Measurements from ENCODE around the gene IFITM2. TPM values are rescaled to one million over a fixed set of nuclear protein-coding genes. Genes with fewer than 3 reads are reported as not detected.
A peak's percentile ranks its signal among the peaks of the same experiment; 100 is the strongest.

The IFITM2 gene
- total RNA-seq, 4 donors from 2014 or later: 22.2 to 99.4 (median 52.9) TPM

DNA sequence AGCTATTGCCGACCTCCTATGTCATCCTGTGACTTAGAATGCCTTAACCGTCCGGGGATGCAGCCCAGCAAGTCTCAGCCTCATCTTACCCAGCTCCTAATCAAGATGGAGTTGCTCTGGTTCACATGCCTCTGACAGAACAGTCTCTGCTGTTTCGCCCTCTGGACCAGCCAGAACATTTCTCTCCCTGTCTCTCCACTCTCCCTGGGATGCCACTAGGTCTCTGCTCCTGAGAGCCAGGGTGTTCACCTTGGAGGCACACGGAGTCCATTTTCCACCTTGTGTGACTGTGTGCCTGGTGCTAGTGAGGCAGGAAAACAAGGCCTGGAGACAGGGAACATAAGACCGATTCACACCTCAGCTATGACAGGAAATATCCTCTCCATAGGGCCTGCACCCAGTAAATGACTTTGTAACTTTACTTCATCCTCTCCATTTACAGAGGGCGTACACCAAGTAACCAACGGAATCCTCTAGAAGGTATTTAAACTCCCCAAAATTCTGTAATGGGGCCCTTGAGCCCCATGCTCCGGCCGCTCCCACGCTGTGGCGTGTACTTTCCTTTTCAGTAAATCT is 44.9 kb downstream of the IFITM2 start:
- TF ChIP-seq POLR2A (IDR thresholded peaks at IDR 0.05): no peak
- TF ChIP-seq, protein P1, sequence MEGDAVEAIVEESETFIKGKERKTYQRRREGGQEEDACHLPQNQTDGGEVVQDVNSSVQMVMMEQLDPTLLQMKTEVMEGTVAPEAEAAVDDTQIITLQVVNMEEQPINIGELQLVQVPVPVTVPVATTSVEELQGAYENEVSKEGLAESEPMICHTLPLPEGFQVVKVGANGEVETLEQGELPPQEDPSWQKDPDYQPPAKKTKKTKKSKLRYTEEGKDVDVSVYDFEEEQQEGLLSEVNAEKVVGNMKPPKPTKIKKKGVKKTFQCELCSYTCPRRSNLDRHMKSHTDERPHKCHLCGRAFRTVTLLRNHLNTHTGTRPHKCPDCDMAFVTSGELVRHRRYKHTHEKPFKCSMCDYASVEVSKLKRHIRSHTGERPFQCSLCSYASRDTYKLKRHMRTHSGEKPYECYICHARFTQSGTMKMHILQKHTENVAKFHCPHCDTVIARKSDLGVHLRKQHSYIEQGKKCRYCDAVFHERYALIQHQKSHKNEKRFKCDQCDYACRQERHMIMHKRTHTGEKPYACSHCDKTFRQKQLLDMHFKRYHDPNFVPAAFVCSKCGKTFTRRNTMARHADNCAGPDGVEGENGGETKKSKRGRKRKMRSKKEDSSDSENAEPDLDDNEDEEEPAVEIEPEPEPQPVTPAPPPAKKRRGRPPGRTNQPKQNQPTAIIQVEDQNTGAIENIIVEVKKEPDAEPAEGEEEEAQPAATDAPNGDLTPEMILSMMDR (IDR thresholded peaks at IDR 0.05): no peak
- intact Hi-C loops (cut with DNase I; ENCODE audit: low total_unique reads): loop anchor here (10.0 kb wide), 2 partner anchors 48 to 98 kb away; partner anchors contain the start of gene IFITM2

DNA sequence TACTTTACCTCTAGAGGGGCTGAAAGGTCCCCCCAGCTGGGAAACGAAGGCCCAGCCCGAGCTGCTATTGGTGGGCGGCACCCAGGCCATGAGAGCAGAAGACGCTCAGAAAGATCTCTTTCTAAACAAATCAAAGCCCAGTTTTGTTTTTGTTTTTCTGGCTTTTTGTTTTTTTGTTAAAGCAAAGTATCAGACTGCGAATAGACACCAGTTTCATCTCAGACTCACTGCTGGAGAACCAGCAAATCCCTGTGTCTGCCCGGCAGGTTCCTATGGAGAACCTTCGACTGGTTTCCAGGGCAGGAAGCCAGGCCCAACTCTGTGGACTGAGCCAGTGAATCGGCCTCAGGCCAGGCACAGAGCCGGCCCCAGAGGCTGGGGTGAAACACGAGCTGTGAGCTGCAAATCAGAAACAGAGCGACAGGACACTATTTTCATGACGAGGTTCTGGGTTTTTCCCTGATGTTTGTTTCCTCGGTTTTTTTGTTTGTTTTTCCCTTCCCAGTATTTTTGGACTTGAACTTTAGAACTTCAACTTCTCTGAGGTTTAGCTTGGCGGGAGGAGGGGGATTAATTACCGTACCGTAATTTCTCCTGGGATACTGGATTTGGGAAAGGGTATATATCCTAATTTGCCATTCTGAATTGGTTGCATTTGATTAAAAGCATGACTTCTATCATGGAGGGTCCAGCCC is 45.7 kb downstream of the IFITM2 start:
- intact Hi-C loops (cut with DNase I; ENCODE audit: low total_unique reads): loop anchor here (10.0 kb wide), 2 partner anchors 49 to 99 kb away; partner anchors contain the start of gene IFITM2
- TF ChIP-seq POLR2A (IDR thresholded peaks at IDR 0.05): no peak
- TF ChIP-seq, protein P1 (IDR thresholded peaks at IDR 0.05): no peak
- H3K4me3 ChIP-seq (ENCODE audit: low read depth, poor library complexity, severe bottlenecking): no peak overlapping the region
- DNase-seq (ENCODE audit: low spot score in 2 of 2): peak; percentile 70 to 96
- 20 to 23% methylated on average over 16 of the region's 16 CpGs for WGBS, 2 donors

More for the DNA sequence above, 44.9 kb downstream of the IFITM2 start:
- H3K4me3 ChIP-seq (ENCODE audit: low read depth, poor library complexity, severe bottlenecking): no peak overlapping the region
- WGBS, 2 donors: 91 to 94% methylated on average over 12 of the region's 12 CpGs
- DNase-seq (ENCODE audit: low spot score in 2 of 2): no peak

DNA sequence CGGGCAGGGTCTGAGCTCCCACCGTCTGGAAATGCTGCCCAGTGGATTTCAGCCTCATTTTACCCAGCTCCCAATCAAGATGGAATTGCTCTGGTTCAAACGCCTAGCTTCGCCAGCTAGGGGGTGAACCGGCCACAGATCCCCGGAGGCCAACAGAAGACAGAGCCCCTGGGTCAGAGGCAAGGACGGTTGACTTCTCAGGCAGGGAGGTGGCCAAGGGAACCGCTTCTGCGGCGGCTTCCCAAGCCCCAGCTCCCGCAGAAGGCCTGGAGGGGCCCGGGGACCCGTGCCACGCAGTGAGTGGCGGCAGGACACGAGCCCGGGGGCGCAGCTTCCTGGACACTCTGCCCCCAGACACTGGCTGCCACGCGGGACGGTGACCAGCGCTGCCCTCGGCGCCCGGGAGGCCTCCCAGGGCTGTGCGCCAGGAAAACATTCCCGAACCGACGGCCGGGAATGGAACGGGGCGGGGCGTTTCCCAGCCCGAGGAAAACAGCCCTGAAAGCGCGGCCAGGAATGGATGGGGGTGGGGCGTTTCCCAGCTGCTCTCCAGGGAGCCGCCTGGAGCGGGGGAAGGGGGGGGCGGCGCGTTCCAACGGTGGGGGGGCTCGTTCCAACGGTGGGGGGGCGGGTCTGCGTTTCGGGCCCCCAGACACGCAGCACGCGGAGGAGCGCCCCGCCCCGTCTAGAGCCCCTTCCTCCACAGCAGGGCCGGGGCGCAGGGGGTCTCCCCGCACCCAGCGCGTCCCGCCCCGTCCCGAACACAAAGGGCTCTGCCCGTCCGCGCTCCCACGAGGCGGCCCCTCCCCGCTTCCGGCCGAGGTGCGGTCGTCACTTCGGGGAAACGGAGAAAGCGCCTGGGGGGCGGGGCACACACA is 48.2 kb downstream of the IFITM2 start:
- no peak overlapping the region for H3K4me3 ChIP-seq (ENCODE audit: low read depth, poor library complexity, severe bottlenecking)
- 4 to 5% methylated on average over 12 to 44 of the region's 76 CpGs for WGBS, 2 donors
- TF ChIP-seq, protein P1 (IDR thresholded peaks at IDR 0.05): no peak
- peak in 1 of 2 donors; percentile 64 for TF ChIP-seq POLR2A (IDR thresholded peaks at IDR 0.05)
- intact Hi-C loops (cut with DNase I; ENCODE audit: low total_unique reads): loop anchor here (10.0 kb wide), 2 partner anchors 51 to 101 kb away; partner anchors contain the start of gene IFITM2
- peak; percentile 85 to 98 for DNase-seq (ENCODE audit: low spot score in 2 of 2)

DNA sequence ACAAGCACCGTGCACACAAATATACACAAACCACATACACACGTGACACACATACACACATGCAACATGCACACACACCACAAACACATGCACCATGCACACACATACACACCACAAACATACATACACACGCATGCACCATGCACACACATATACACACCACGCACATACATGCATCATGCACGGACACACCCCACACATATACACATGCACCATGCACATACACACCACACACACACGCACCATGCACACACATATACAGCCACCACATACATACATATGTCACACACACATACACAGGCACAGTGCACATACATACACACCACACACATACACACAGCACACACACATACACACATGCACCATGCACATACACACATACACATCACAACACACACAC is 49.0 kb downstream of the IFITM2 start:
- TF ChIP-seq, protein P1 (IDR thresholded peaks at IDR 0.05): no peak
- no peak for TF ChIP-seq POLR2A (IDR thresholded peaks at IDR 0.05)
- WGBS, 2 donors: 77% methylated on average over 6 of the region's 6 CpGs
- intact Hi-C loops (cut with DNase I; ENCODE audit: low total_unique reads): loop anchor here (10.0 kb wide), 2 partner anchors 52 to 102 kb away; partner anchors contain the start of gene IFITM2
- DNase-seq (ENCODE audit: low spot score in 2 of 2): no peak
- H3K4me3 ChIP-seq (ENCODE audit: low read depth, poor library complexity, severe bottlenecking): no peak overlapping the region

DNA sequence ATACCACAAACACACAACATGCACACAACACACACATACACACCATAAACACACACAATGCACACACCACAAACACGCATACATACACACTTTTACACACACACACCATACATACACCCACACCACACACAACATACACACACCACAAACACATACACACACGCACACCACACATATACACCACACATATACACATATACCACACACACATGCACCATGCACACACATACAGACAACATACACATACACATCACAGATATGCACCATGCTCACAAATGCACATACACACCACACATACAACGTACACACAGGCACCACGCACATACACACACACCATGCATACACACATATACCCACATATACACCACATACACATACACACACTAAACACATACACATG is 50.0 kb downstream of the IFITM2 start:
- TF ChIP-seq POLR2A (IDR thresholded peaks at IDR 0.05): no peak
- TF ChIP-seq, protein P1 (IDR thresholded peaks at IDR 0.05): no peak
- WGBS, 2 donors: 93 to 95% methylated on average over 4 of the region's 4 CpGs
- no peak for DNase-seq (ENCODE audit: low spot score in 2 of 2)
- no peak overlapping the region for H3K4me3 ChIP-seq (ENCODE audit: low read depth, poor library complexity, severe bottlenecking)
- intact Hi-C loops (cut with DNase I; ENCODE audit: low total_unique reads): loop anchor here (10.0 kb wide), 2 partner anchors 53 to 103 kb away; partner anchors contain the start of gene IFITM2
